Tibial artery (tissue), 4 donors: ENCODE data around the gene TCF4.

Experiments
- DNase-seq, 2 donors: peaks; one replicate each; pipeline ENCODE4 v3.0.0-alpha.2; 2019
- H3K27ac ChIP-seq, 2 donors: fragments of 200-600 bp; sonication (generic) in 1 of 2; 1 replicate in 1 of 2; 2 replicates in 1 of 2; pipeline ENCODE4 v1.5.1; 2018 to 2019; ENCODE audit warnings: mild to moderate bottlenecking in 1 of 2
- H3K27me3 ChIP-seq, 2 donors: fragments of 200-600 bp; sonication (generic) in 1 of 2; one replicate each; pipeline versions ENCODE4 v1.5.1 to v1.6.0; 2016 to 2019
- H3K36me3 ChIP-seq, 3 donors: fragments of 200-600 bp; sonication (generic) in 2 of 3; one replicate each; pipeline ENCODE4 v1.5.1; 2016 to 2019; ENCODE audit warnings: mild to moderate bottlenecking in 2 of 3
- H3K4me1 ChIP-seq, 4 donors: fragments of 200-600 bp; sonication (generic) in 2 of 4; 1 replicate in 3 of 4; 2 replicates in 1 of 4; pipeline ENCODE4 v1.5.1; 2016 to 2019
- H3K4me3 ChIP-seq, 2 donors: fragments of 200-600 bp; sonication (generic) in 1 of 2; 1 replicate in 1 of 2; 2 replicates in 1 of 2; pipeline ENCODE4 v1.5.1; 2018 to 2019; ENCODE audit warnings: mild to moderate bottlenecking in 2 of 2
- H3K9me3 ChIP-seq, 3 donors: fragments of 200-600 bp; sonication (generic) in 1 of 3; one replicate each; pipeline ENCODE4 v1.5.1; 2016 to 2019
- intact Hi-C: fragments of 100-400 bp; cut with DNase I; formaldehyde crosslinking; loops from one replicate; pipeline ENCODE4 v1.15.0; 2023; ENCODE audit warnings: low total_unique reads
- TF ChIP-seq, protein P1 (sequence below), 2 experiments: fragments of 200-600 bp in 1 of 2; fragments of 450-650 bp in 1 of 2; IDR thresholded peaks; one replicate each; pipeline ENCODE4 v1.5.1; 2017 to 2019; ENCODE audit warnings: antibody characterized with exemption in 2 of 2, mild to moderate bottlenecking in 1 of 2, moderate library complexity in 1 of 2

The TCF4 gene

DNA sequence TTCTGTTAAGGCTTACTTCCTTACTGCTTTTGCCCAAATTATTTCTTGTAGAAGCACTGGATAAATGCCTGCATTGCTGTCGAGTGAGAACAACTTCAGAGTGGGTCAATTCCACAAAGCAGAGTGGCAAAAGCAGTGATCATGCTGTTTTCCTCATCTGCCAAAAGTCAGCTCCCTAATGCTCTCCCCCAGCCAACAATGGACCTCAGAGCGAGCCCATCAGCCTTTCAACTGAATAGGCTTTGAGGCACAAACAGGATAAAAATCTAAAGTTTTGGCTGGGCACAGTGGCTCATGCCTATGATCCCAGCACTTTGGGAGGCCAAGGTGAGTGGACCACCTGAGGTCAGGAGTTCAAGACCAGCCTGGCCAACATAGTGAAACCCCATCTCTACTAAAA, 222.7 kb downstream of the TCF4 start:
- no peaks in the 10 kb centered on the region for H3K27me3 ChIP-seq
- TF ChIP-seq, protein P1, sequence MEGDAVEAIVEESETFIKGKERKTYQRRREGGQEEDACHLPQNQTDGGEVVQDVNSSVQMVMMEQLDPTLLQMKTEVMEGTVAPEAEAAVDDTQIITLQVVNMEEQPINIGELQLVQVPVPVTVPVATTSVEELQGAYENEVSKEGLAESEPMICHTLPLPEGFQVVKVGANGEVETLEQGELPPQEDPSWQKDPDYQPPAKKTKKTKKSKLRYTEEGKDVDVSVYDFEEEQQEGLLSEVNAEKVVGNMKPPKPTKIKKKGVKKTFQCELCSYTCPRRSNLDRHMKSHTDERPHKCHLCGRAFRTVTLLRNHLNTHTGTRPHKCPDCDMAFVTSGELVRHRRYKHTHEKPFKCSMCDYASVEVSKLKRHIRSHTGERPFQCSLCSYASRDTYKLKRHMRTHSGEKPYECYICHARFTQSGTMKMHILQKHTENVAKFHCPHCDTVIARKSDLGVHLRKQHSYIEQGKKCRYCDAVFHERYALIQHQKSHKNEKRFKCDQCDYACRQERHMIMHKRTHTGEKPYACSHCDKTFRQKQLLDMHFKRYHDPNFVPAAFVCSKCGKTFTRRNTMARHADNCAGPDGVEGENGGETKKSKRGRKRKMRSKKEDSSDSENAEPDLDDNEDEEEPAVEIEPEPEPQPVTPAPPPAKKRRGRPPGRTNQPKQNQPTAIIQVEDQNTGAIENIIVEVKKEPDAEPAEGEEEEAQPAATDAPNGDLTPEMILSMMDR (IDR thresholded peaks at IDR 0.05): no peak
- H3K36me3 ChIP-seq: no peaks in the 10 kb centered on the region
- H3K4me3 ChIP-seq: no peak overlapping the region
- no peak for DNase-seq
- H3K27ac ChIP-seq: no peak overlapping the region
- no peaks in the 10 kb centered on the region for H3K9me3 ChIP-seq
- intact Hi-C loops: no loop called here
- H3K4me1 ChIP-seq: no peaks in the 10 kb centered on the region

DNA sequence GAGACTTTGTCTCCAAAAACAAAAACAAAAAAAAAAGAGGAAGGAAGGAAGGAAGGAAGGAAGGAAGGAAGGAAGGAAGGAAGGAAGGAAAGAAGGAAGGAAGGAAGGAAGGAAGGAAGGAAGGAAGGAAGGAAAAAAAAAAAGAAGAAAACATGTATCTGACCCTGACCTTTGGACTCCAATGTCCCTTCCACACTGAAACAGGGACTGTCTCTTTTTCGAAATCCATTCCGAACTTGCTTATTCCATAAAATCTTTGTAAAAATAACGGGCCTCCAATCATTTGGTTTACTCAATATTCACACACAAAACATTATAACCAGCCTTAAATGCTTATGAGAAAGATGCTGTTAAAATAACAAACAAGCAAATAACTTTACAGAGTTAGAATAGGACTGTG, 225.7 kb downstream of the TCF4 start:
- Histone ChIP-seq H3K27me3 (no peaks in the 10 kb centered on the region), H3K27ac (no peak overlapping the region), H3K4me1 (no peaks in the 10 kb centered on the region), H3K4me3 (no peak overlapping the region), H3K9me3 (no peaks in the 10 kb centered on the region), H3K36me3 (no peaks in the 10 kb centered on the region)
- intact Hi-C loops: no loop called here
- no peak for DNase-seq
- TF ChIP-seq, protein P1 (IDR thresholded peaks at IDR 0.05): no peak

- no peaks in the 10 kb centered on the region for H3K27me3 ChIP-seq
- no peaks in the 10 kb centered on the region for H3K9me3 ChIP-seq
- no peak overlapping the region for H3K27ac ChIP-seq
- no peaks in the 10 kb centered on the region for H3K4me1 ChIP-seq
- H3K4me3 ChIP-seq: no peak overlapping the region
- DNase-seq: no peak
- H3K36me3 ChIP-seq: no peaks in the 10 kb centered on the region
- intact Hi-C loops: no loop called here
- TF ChIP-seq, protein P1 (IDR thresholded peaks at IDR 0.05): no peak
Observed at GRCh38 chr18:55361492-55362250, 226.3 kb downstream of the TCF4 start.

DNA sequence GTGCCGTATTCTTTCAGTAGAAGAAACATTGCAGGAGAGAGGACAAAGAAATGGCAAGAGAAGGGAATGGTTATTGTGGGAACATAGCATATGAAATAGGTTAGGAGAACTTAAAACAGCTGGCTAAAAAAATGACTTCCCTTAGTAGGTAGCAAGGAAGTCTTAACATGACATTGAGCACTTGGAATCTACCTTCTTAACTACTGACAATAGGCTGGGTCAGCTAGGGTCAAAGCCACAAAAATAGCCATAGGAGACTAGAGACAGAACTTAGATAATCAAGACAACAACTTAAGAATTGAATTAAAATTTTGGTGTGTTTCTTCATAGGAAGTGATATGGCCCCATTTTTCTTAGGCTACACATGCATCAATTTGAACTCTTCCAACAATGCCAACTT, 227.9 kb downstream of the TCF4 start:
- no peak for DNase-seq
- H3K27me3 ChIP-seq: no peaks in the 10 kb centered on the region
- H3K4me1 ChIP-seq: no peaks in the 10 kb centered on the region
- intact Hi-C loops: no loop called here
- no peaks in the 10 kb centered on the region for H3K36me3 ChIP-seq
- no peak overlapping the region for H3K27ac ChIP-seq
- TF ChIP-seq, protein P1 (IDR thresholded peaks at IDR 0.05): no peak
- H3K4me3 ChIP-seq: no peak overlapping the region
- H3K9me3 ChIP-seq: no peaks in the 10 kb centered on the region

GRCh38 chr18:55356815-55357214, 231.2 kb downstream of the TCF4 start:
- Histone ChIP-seq H3K9me3 (no peaks in the 10 kb centered on the region), H3K36me3 (no peaks in the 10 kb centered on the region), H3K4me3 (no peak overlapping the region), H3K4me1 (no peaks in the 10 kb centered on the region), H3K27me3 (no peaks in the 10 kb centered on the region), H3K27ac (no peak overlapping the region)
- DNase-seq: no peak
- TF ChIP-seq, protein P1 (IDR thresholded peaks at IDR 0.05): no peak
- intact Hi-C loops: no loop called here
